Measurements from ENCODE around the gene FAM124A.

The FAM124A gene, protein sequence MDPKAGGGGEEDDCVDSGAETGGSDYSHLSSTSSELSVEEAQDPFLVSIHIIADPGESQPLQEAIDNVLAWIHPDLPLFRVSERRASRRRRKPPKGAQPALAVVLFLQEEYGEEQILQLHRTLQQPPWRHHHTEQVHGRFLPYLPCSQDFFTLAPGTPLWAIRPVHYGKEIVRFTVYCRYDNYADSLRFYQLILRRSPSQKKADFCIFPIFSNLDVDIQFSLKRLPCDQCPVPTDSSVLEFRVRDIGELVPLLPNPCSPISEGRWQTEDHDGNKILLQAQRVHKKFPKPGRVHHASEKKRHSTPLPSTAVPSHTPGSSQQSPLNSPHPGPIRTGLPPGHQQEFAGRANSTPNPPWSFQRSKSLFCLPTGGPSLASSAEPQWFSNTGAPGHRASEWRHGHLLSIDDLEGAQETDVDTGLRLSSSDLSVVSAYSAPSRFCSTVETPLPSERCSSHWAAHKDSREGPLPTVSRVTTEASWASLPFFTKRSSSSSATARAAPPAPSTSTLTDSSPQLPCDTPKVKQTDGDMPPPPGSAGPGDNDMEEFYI

GRCh38 chr13:51222037-51222685 is at the start of gene FAM124A:
TSS of gene FAM124A (plus strand) at chr13:51222398. CDS start at chr13:51222502, 104 bp downstream.
- DNase-seq: peak; percentile 74

DNA sequence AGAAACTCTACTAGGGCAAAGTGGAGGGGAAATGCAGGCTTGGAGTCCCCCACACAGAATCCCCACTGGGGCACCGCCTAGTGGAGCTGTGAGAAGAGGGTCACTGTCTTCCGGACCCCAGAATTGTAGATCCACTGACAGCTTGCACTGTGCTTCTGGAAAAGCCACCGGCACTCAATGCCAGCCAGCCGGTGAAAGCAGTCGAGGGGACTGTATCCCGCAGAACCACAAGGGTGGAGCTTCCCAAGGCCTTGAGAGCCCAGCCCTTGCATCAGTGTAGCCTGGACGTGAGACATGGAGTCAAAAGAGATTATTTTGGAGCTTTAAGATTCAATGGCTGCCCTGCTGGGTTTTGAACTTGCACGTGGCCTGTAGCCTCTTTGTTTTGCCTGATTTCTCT is 47.2 kb upstream of the FAM124A start:
- DNase-seq: no peak

DNA sequence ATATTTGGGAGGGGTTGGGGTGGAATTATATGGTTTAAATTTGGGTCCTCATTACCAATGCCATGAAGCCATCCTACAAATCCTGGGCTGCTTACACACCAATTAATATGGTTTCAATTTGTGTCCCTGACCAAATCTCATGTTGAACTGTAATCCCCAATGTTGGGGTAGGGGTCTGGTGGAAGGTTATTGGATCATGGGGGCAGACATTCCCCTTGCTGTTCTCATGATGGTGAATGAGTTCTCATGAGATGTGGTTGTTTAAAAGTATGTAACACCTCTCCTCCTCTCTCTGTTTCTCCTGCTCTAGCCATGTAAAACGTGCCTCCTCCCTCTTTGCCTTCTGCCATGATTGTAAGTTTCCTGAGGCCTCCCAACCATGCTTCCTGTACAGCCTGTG is 46.6 kb upstream of the FAM124A start:
- DNase-seq: no peak

GRCh38 chr13:51177188-51177587 is 45.0 kb upstream of the FAM124A start:
- no peak for DNase-seq

DNA sequence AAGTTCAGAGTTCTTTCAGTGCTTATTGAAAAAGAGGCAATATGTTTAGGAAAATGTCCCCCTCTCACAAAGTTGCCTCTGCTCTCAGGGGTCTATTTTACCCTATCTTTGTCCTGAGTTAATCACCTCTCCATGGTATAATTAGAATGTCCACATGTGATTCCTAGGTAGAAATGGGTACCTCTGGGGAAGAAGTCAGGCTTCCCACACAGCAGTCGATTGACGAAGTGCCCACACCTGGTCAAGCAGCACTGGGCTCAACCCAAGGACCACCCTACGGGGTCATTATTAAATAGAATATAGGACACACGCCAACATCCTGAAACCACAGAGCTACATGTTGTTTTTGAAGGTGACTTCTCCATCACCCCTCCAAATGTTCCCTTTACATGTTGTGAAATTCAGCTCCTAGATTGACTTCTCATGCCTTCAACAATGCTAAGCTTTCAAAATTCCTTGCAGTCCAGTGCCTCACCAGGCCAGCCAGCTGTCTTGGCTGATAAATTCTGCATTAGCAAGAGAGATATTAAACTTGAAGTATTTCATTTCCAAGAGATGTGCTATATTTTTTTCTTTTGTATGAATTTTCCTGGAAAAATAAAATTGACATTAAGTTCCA is 43.6 kb upstream of the FAM124A start:
- no peak for DNase-seq

DNA sequence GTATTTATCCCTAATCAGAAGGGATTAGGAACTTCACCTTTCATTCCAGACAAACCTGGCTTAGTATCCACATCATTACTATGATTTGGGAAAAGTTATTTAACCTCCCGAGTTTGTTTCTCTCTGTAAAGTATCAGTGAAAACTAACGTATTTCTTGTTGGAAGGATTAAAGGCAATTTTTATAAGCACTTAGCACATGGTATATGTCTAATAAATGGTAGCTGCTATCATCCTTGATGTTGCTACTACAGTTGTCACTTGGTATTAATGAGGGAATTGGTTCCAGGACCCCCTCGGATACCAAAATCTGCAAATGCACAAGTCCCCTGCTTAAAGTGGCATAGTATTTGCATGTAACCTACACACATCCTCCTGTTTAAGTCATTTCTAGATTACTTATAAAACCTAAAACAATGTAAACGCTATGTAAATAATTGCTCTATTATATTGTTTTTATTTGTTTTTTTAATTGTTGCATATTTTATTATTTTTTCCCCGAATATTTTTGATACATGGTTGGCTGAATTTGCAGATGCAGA is 42.7 kb upstream of the FAM124A start:
- no peak for DNase-seq

GRCh38 chr13:51180853-51181511 is 41.2 kb upstream of the FAM124A start:
- DNase-seq: no peak

DNA sequence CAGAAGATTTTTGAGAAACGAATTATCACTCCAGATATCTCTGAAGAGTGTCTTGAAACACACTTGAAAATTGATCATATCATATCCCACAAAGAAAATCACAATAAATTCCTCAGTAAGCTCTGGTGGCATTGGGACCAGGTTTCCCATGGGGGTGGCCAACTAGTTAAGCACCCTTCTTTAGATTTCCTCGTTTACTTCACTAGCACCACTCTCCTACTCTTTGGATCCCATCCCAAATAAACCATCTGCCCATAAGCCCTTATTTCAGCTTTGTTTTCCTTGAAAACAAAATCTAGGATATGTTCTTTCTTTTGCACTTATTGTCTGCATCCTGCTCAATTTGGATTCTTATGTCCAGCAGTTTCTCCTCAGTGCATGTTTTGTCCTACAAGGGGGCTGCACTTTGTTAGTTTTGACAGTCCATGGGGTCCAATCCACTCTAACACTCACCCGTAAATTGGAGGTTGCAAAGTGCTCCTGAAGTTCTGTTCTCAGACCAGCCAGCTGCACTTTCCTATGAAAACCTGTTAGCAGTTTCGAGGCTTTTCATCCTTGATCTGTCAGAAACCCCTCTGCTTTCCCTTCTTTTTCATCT is 40.3 kb upstream of the FAM124A start:
- no peak for DNase-seq

GRCh38 chr13:51191743-51192142 is 30.5 kb upstream of the FAM124A start:
- peak; percentile 10 for DNase-seq

GRCh38 chr13:51192348-51192747 is 29.9 kb upstream of the FAM124A start:
- no peak for DNase-seq

- no peak for DNase-seq
Observed at GRCh38 chr13:51193387-51193786, 28.8 kb upstream of the FAM124A start.

DNA sequence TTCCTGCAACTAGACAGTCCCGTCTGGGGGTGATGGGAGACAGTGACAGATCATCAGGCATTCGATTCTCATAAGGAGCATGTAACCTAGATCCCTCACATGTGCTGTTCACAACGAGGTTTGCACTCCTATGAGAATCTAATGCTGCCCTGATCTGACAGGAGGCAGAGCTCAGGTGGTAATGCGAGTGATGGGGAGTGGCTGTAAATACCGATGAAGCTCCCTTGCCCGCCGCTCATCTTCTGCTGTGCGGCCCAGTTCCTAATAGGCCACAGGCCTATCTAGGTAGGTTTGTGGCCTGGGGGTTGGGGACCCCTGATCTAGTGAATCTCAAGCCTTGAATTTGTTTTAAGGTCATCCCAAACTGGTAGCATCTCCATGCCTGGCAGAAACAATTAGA is 27.3 kb upstream of the FAM124A start:
- no peak for DNase-seq

DNA sequence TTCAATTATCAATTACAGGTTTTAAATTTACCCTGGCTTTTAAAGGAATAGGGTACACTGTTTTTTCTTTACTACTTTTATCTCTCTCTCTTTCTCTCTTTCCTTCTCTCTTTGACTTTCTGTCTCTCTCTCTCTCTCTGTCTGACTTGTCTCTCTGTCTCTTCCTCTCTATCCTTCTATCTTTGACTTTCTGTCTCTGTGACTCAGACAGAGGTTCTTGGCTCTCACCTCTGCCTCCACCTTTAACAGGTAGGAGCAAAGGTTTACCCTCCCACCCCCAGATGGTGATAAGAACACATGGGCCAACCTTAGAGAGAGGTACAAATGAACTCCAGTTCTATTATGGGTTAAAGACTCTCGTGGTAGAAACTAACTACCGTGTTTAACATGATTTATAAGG is 20.3 kb upstream of the FAM124A start:
- no peak for DNase-seq

- DNase-seq: no peak
Observed at GRCh38 chr13:51202477-51203046, 19.6 kb upstream of the FAM124A start.

DNA sequence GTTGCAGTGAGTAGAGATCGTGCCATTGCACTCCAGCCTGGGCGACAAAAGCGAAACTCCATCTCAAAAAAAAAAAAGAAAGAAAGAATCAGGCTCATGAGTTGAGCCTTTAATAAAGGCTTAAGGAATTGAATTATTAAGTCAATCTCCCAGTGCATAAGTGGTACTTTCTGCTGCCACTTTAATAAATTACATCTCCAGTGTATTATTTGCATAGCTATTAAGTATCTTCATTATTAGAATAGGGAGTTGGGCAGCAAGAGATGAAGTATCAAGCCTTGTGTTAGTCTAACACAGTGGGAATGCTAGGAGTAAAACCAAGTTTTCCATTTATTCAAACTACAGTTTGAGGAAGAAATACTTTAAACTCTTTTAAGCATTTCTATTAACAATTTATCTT is 15.6 kb upstream of the FAM124A start:
- DNase-seq: no peak

- no peak for DNase-seq
Observed at GRCh38 chr13:51207881-51208280, 14.3 kb upstream of the FAM124A start.

DNA sequence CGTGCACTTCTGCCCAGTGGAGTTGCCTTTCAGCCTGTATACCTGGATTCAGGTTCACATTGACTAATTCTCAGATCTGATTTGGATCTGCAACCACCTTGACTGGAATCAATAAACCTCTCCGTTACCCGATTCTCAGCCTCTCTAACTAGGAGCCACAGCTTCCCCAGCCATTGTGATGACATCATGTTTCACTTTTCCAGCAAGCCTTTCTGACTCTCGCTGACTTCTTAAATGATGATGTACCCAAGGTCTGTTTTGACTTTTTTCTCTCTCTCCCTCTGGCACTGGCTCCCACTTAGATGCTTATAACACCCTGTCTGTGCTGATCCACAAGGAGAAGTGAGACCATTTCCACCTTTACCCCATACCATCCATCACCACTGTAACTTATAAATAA is 13.5 kb upstream of the FAM124A start:
- DNase-seq: no peak

DNA sequence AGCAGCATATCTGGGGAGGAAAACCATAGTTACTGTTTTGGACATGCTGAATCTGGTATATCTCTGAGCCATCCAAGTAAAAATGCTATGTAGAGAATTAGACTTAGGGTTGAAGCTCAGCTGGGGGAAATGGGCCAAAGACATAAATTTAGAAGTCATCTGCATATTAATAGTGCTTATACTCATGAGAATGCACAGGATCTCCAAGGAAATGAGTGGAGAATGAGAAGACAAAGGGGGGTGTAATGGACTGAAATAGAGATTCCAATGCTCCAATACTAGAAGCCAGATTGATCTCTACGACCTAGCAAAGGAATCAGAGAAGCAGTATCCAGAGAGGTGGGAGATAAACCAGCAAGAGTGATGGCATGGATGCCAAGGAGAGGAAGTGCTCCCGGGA is 10.3 kb upstream of the FAM124A start:
- no peak for DNase-seq

DNA sequence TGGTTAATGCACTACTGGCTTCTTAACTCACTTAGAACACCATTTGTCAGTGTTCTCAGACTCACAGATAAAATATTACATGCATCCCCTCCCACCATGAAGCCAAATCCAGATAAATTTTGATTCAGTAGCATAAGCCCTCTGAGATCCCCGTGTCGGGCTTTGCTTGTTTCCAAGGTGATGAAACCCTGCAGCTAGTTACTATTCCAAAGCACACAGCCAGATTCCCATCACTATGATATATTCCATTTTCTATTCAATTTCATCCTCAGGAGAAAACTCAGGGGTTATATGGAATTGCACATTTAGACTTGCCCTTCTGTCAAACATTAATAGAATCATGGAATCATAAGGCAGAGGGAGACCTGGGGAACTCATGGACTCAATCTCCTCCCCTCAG is 9.4 kb upstream of the FAM124A start:
- no peak for DNase-seq

DNA sequence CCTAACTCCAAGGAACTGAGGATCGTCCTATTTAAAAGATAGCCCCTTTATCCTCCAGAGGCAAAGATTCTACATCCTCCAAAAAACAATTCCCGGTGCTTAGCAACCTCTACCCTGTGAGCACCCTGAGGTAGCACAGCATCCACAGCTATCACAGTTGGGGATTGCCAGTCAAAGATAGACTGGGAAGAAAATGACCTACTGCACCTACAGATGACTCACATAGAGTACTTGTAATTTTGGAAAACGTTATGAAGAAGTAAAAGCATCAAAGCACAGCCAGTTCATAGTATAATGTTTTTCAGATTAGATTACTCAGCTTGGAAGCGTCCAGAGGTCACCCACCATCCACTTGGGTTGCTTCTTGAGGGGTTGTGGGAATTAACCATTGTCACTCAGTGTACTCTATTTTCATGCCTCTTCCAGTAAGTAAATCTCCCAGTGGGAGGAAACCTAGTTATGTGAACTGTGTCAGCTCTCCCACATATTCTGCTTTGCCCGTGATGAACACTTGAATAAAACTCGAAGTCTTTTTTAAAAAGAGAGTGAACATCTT is 8.9 kb upstream of the FAM124A start:
- DNase-seq: no peak

- no peak for DNase-seq
Observed at GRCh38 chr13:51218626-51219025, 3.6 kb upstream of the FAM124A start.

DNA sequence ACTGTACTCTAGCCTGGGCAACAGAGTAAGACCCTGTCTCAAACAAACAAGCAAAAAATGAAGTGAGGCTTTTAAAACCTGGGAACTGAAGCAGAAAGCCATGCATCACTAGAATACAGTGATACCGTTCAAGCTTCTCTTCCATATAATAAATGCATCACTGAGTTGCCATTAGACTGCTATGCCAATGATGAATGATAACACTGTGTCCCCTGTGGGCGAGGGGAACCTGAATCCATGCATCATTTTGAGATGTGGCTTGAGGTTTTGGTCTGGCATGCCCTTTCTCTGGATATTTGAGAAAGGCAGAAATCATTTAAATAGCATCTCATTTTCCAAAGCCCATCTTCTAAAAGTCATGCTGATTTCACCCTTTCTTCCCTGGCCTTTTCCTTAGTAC is 1.5 kb upstream of the FAM124A start:
- no peak for DNase-seq

Measured in hematopoietic multipotent progenitor cell treated with erythropoietin and hydrocortisone succinate and interleukin-3 and kit ligand, for 4 days (in vitro differentiated cells).